ENCODE data around the gene PLSCR5. TPM values are rescaled to one million over a fixed set of nuclear protein-coding genes. Genes with fewer than 3 reads are reported as not detected.

The PLSCR5 gene
- total and polyA plus RNA-seq, 10 of the 15 experiments (the other 5 are each of a cell fraction or from before 2014, with no cell fraction given) = 0.06 TPM; not detected in 9

DNA sequence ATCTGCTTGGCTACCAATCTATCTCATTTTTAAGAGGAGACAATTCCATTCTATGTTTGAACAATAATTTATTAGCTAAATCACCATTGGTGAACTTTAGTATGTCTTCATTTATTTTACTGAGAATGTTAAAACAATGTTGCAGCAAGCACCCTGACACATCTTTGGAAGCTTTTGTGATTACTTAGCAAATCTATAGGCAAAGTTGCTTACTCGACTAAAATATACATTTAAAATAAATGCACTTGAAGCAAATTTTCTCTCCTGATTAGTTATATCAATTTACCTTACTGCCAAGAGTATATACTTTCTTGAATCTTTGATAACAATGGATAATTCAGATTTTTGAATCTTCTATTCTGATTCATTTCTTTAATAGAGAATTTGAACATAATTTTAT lies 31.0 kb downstream of the PLSCR5 start (continued):
- TF ChIP-seq GABPA (IDR thresholded peaks at IDR 0.05; ENCODE audit: low read depth) (no peak), RUNX3 (IDR thresholded peaks at IDR 0.05; ENCODE audit: low read length) (no peak), CBX5 (IDR thresholded peaks at IDR 0.05; ENCODE audit: low read depth) (no peak), SMAD1 (IDR thresholded peaks at IDR 0.05; ENCODE audit: low read depth, partially characterized antibody) (no peak), GATAD2B (conservative IDR thresholded peaks at IDR 0.05; ENCODE audit: low read depth) (no peak), RBBP5 (conservative IDR thresholded peaks at IDR 0.05) (no peak), ETV6 (conservative IDR thresholded peaks at IDR 0.05 in 1 of 2, IDR thresholded peaks at IDR 0.05 in 1 of 2; ENCODE audit: borderline replicate concordance in 1 of 2, low read depth in 1 of 2) (no peak), HDGF (IDR thresholded peaks at IDR 0.05) (no peak), SP1 (IDR thresholded peaks at IDR 0.05; ENCODE audit: low read depth, low read length) (no peak), STAT1 (conservative IDR thresholded peaks at IDR 0.05) (no peak)

DNA sequence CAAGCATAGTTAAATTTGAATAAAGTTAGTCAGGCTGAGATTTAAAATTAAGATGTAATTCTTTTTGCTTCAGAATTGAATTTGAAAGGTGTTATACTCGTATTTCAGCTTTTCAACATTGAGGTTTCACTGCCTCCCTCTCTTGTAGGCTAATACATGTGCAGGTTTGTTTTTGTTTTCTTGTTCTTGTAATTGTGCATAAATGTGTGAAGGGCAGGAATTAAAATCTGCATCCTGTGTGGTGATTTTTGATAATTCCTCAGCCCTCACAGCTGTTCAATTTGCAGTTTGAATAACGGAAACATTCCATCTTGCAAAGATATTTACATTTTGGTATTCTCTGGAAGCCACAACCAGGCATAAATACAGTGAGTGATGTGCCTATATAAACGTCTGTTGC lies 35.8 kb downstream of the PLSCR5 start:
- Histone ChIP-seq H3K79me2 (ENCODE audit: control insufficient read depth, insufficient read depth, low read length) (no peaks in the 10 kb centered on the region), H3K27me3 (replicated peaks in 1 of 2; ENCODE audit: control insufficient read depth in 2 of 2, insufficient read depth in 2 of 2, low read length in 1 of 2) (no peaks in the 10 kb centered on the region), H3K4me3 (no peak overlapping the region), H3K27ac (ENCODE audit: control insufficient read depth, insufficient read depth) (no peak overlapping the region), H3K9ac (ENCODE audit: control insufficient read depth, insufficient read depth, low read length) (no peak overlapping the region), H3K4me2 (ENCODE audit: control insufficient read depth, insufficient read depth) (no peak overlapping the region), H3K9me3 (replicated peaks; ENCODE audit: control insufficient read depth, insufficient read depth, low read length) (no peaks in the 10 kb centered on the region), H2AFZ (ENCODE audit: control insufficient read depth, low read depth, low read length) (no peak overlapping the region), H4K20me1 (ENCODE audit: control insufficient read depth, insufficient read depth) (no peaks in the 10 kb centered on the region), H3K4me1 (ENCODE audit: control insufficient read depth, insufficient read depth, low read length) (no peaks in the 10 kb centered on the region), H3K36me3 (ENCODE audit: control insufficient read depth in 2 of 2, insufficient read depth in 2 of 2, low read length in 1 of 2) (no peaks in the 10 kb centered on the region)
- ATAC-seq = no peak
- WGBS (ENCODE audit: insufficient coverage, insufficient replicate concordance, low lambda C conversion rate, missing lambda C conversion rate) = 2% methylated on average over 3 of the region's 3 CpGs
- RAD21 ChIA-PET (ENCODE audit: unreplicated experiment) = interaction anchor here (1.3 kb wide), 1 partner anchor 28 kb away, joined by 3 read pairs; no protein-coding TSS in a partner anchor
- no TSS peak for BruUV-seq (replicated peaks)
- no peak for FAIRE-seq
- intact Hi-C loops (cut with micrococcal nuclease; ENCODE audit: unreplicated experiment) = no loop called here
- SMC1A ChIA-PET (ENCODE audit: uncharacterized antibody, unreplicated experiment) = interaction anchor here (1.0 to 1.6 kb wide), 3 partner anchors 12 to 348 kb away, joined by 3 to 4 read pairs (median 3); no protein-coding TSS in a partner anchor
- POLR2A ChIA-PET = no interaction called here
- no peak for DNase-seq (ENCODE audit: low read depth, low spot score)
- in situ Hi-C loops (cut with MboI) = no loop called here
- no peak for TF ChIP-seq MTA2 (IDR thresholded peaks at IDR 0.05; ENCODE audit: low read depth)
- TF ChIP-seq EGR1 (IDR thresholded peaks at IDR 0.05; ENCODE audit: borderline replicate concordance in 1 of 2, low read depth in 2 of 2, low read length in 2 of 2) = no peak
- no peak for TF ChIP-seq TARDBP (IDR thresholded peaks at IDR 0.05; ENCODE audit: borderline replicate concordance)
- TF ChIP-seq KDM1A (IDR thresholded peaks at IDR 0.05; ENCODE audit: borderline replicate concordance) = no peak
- TF ChIP-seq STAT1 (conservative IDR thresholded peaks at IDR 0.05) = no peak
- no peak for TF ChIP-seq PAX8 (IDR thresholded peaks at IDR 0.05)
- TF ChIP-seq, protein P1, sequence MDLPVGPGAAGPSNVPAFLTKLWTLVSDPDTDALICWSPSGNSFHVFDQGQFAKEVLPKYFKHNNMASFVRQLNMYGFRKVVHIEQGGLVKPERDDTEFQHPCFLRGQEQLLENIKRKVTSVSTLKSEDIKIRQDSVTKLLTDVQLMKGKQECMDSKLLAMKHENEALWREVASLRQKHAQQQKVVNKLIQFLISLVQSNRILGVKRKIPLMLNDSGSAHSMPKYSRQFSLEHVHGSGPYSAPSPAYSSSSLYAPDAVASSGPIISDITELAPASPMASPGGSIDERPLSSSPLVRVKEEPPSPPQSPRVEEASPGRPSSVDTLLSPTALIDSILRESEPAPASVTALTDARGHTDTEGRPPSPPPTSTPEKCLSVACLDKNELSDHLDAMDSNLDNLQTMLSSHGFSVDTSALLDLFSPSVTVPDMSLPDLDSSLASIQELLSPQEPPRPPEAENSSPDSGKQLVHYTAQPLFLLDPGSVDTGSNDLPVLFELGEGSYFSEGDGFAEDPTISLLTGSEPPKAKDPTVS (IDR thresholded peaks at IDR 0.05; ENCODE audit: low read depth, low read length) = no peak
- TF ChIP-seq TCF3 (IDR thresholded peaks at IDR 0.05; ENCODE audit: borderline replicate concordance, insufficient read depth, low read depth, low read length) = no peak
- TF ChIP-seq BMI1 (IDR thresholded peaks at IDR 0.05; ENCODE audit: borderline replicate concordance) = no peak
- TF ChIP-seq POLR2AphosphoS2 (IDR thresholded peaks at IDR 0.05; ENCODE audit: low read depth, low read length) = no peak
- no peak for TF ChIP-seq RBBP5 (conservative IDR thresholded peaks at IDR 0.05)
- no peak for TF ChIP-seq CEBPB (IDR thresholded peaks at IDR 0.05; ENCODE audit: borderline replicate concordance in 1 of 2, low read depth in 2 of 2, low read length in 2 of 2)
- CTCF ChIA-PET = interaction anchor here (1.4 kb wide), 1 partner anchor 378 kb away, joined by 5 read pairs; no protein-coding TSS in a partner anchor
